H1 (cell line): ENCODE measurements around the gene ERFE. TPM values are rescaled to one million over a fixed set of nuclear protein-coding genes. Genes with fewer than 3 reads are reported as not detected.

ENCODE experiments used
- CTCF ChIA-PET: fragments of 300-600 bp; sonication (Branson Sonifier 250); formaldehyde crosslinking; loops from one replicate; lab custom pipeline; 2021; ENCODE audit not compliant: partially characterized antibody; lab: Charles Lee
- POLR2A ChIA-PET: fragments of 300-600 bp; sonication (Branson Sonifier 250); formaldehyde crosslinking; loops from one replicate; lab custom pipeline; 2021; ENCODE audit warnings: inconsistent platforms; ENCODE audit not compliant: partially characterized antibody; lab: Charles Lee
- DNase-seq, 2 experiments: peaks; one replicate each; pipeline versions ENCODE4 v3.0.0 to v3.0.0-alpha.2; 2010 to 2022; ENCODE audit warnings: low spot score in 2 of 2, low read depth in 1 of 2, mixed read lengths in 1 of 2
- FAIRE-seq: peaks from 2 replicates; lab custom pipeline; 2011; peaks lifted over from hg19 to GRCh38; lab: Jason Lieb, UNC
- H2AFZ ChIP-seq: 2 replicates; pipeline ENCODE4 v1.8.1; 2012; ENCODE audit warnings: low read length, inconsistent platforms
- H2AK5ac ChIP-seq: 2 replicates; pipeline ENCODE4 v1.6.1; 2013; ENCODE audit warnings: low read depth, low read length
- H2BK120ac ChIP-seq: replicated peaks from 2 replicates; pipeline ENCODE3; 2013; ENCODE audit warnings: low read depth, low read length, inconsistent platforms
- H2BK12ac ChIP-seq: 2 replicates; pipeline ENCODE4 v1.6.1; 2013; ENCODE audit warnings: low read depth, low read length
- H2BK15ac ChIP-seq: 2 replicates; pipeline ENCODE4 v1.6.1; 2013; ENCODE audit warnings: low read length
- H2BK20ac ChIP-seq: 2 replicates; pipeline ENCODE4 v1.6.1; 2013; ENCODE audit warnings: low read length
- H2BK5ac ChIP-seq: 2 replicates; pipeline ENCODE4 v1.6.1; 2013; ENCODE audit warnings: low read depth, low read length
- H3K14ac ChIP-seq: 2 replicates; pipeline ENCODE4 v1.6.1; 2013; ENCODE audit warnings: inconsistent platforms; ENCODE audit not compliant: insufficient read length
- H3K18ac ChIP-seq: 2 replicates; pipeline ENCODE4 v1.6.1; 2013; ENCODE audit warnings: low read length; ENCODE audit errors: extremely low read depth
- H3K23ac ChIP-seq: 2 replicates; pipeline ENCODE4 v1.6.1; 2013; ENCODE audit warnings: inconsistent platforms; ENCODE audit not compliant: insufficient read length
- H3K23me2 ChIP-seq: 2 replicates; pipeline ENCODE4 v1.6.1; 2013; ENCODE audit warnings: low read depth, low read length
- H3K27ac ChIP-seq: 2 replicates; pipeline ENCODE4 v1.6.1; 2011; ENCODE audit warnings: low read depth, low read length, inconsistent platforms
- H3K27me3 ChIP-seq, 4 experiments: replicated peaks in 1 of 4; 1 replicate in 1 of 4; 2 replicates in 3 of 4; pipeline versions ENCODE4 v1.6.1 to v1.8.1; 2011 to 2013; ENCODE audit warnings: low read length in 3 of 4, mild to moderate bottlenecking in 3 of 4, inconsistent platforms in 2 of 4, mixed read lengths in 2 of 4, moderate library complexity in 1 of 4; ENCODE audit not compliant: control insufficient read depth in 3 of 4, insufficient read depth in 3 of 4; ENCODE audit errors: extremely low read depth in 1 of 4
- H3K36me3 ChIP-seq, 4 experiments: 2 replicates each; pipeline versions ENCODE4 v1.6.1 to v1.8.1; 2011 to 2013; ENCODE audit warnings: mild to moderate bottlenecking in 4 of 4, low read length in 3 of 4, moderate library complexity in 2 of 4, control low read depth in 1 of 4, inconsistent platforms in 1 of 4; ENCODE audit not compliant: insufficient read depth in 4 of 4, control insufficient read depth in 2 of 4
- H3K4ac ChIP-seq: replicated peaks from 2 replicates; pipeline ENCODE3; 2013; ENCODE audit warnings: low read length, low read depth, mixed read lengths, inconsistent platforms; ENCODE audit not compliant: insufficient read length
- H3K4me1 ChIP-seq, 4 experiments: replicated peaks in 1 of 4; 1 replicate in 1 of 4; 2 replicates in 3 of 4; pipeline versions ENCODE4 v1.6.1 to v1.8.1; 2011 to 2013; ENCODE audit warnings: low read length in 3 of 4, inconsistent platforms in 2 of 4, mixed read lengths in 1 of 4; ENCODE audit not compliant: insufficient read depth in 4 of 4, control insufficient read depth in 3 of 4
- H3K4me2 ChIP-seq, 2 experiments: 2 replicates each; pipeline versions ENCODE4 v1.6.1 to v1.8.1; 2011 to 2013; ENCODE audit warnings: low read depth in 2 of 2, low read length in 2 of 2, control low read depth in 1 of 2, inconsistent platforms in 1 of 2, mild to moderate bottlenecking in 1 of 2; ENCODE audit not compliant: insufficient read depth in 1 of 2
- H3K4me3 ChIP-seq, 4 experiments: fragments of 200-600, 300-600 bp in 1 of 4; sonication (generic), shearing (Covaris generic), sonication (Bioruptor Twin) in 1 of 4; 2 replicates each; pipeline versions ENCODE4 v1.5.1 to v1.8.1; 2011 to 2016; ENCODE audit warnings: low read length in 4 of 4, low read depth in 3 of 4, control low read depth in 2 of 4, inconsistent platforms in 2 of 4, mild to moderate bottlenecking in 2 of 4, mixed read lengths in 1 of 4, moderate library complexity in 1 of 4; ENCODE audit not compliant: insufficient read depth in 2 of 4; ENCODE audit errors: extremely low read depth in 1 of 4
- H3K56ac ChIP-seq: replicated peaks from 2 replicates; pipeline ENCODE3; 2013; ENCODE audit warnings: low read depth, mild to moderate bottlenecking, mixed read lengths, low read length, inconsistent platforms; ENCODE audit not compliant: insufficient read length
- H3K79me1 ChIP-seq: 2 replicates; pipeline ENCODE4 v1.6.1; 2013; ENCODE audit warnings: low read depth, low read length, control low read depth
- H3K79me2 ChIP-seq, 2 experiments: 2 replicates each; pipeline versions ENCODE4 v1.6.1 to v1.8.1; 2012 to 2013; ENCODE audit warnings: low read length in 2 of 2, mild to moderate bottlenecking in 2 of 2, inconsistent platforms in 1 of 2; ENCODE audit not compliant: insufficient read depth in 2 of 2, control insufficient read depth in 1 of 2
- H3K9ac ChIP-seq, 4 experiments: replicated peaks in 1 of 4; 1 replicate in 1 of 4; 2 replicates in 3 of 4; pipeline versions ENCODE4 v1.6.1 to v1.8.1; 2011 to 2013; ENCODE audit warnings: low read depth in 3 of 4, low read length in 3 of 4, control low read depth in 2 of 4, mild to moderate bottlenecking in 2 of 4, moderate library complexity in 2 of 4, inconsistent platforms in 1 of 4; ENCODE audit errors: extremely low read depth in 1 of 4
- H3K9me3 ChIP-seq, 2 experiments: 2 replicates each; pipeline versions ENCODE4 v1.6.1 to v1.8.1; 2012 to 2013; ENCODE audit warnings: mild to moderate bottlenecking in 2 of 2, moderate library complexity in 2 of 2, control low read depth in 1 of 2, inconsistent platforms in 1 of 2, low read depth in 1 of 2, low read length in 1 of 2, mixed read lengths in 1 of 2; ENCODE audit not compliant: insufficient read depth in 2 of 2
- H4K20me1 ChIP-seq, 2 experiments: replicated peaks in 1 of 2; 2 replicates each; pipeline versions ENCODE3 to v1.8.1; 2011 to 2013; ENCODE audit warnings: inconsistent platforms in 2 of 2, low read length in 2 of 2, mild to moderate bottlenecking in 1 of 2; ENCODE audit not compliant: insufficient read depth in 2 of 2, control insufficient read depth in 1 of 2
- H4K5ac ChIP-seq: 2 replicates; pipeline ENCODE4 v1.6.1; 2013; ENCODE audit warnings: low read length, low read depth, mixed read lengths, inconsistent platforms; ENCODE audit not compliant: insufficient read length
- H4K8ac ChIP-seq: 2 replicates; pipeline ENCODE4 v1.8.0; 2013; ENCODE audit warnings: mild to moderate bottlenecking, moderate library complexity, low read length, inconsistent platforms; ENCODE audit not compliant: insufficient read depth; ENCODE audit errors: extremely low read depth
- H4K91ac ChIP-seq: replicated peaks from 2 replicates; pipeline ENCODE3; 2013; ENCODE audit warnings: low read length, mixed read lengths, inconsistent platforms; ENCODE audit not compliant: insufficient read length
- CBX5 ChIP-seq: fragments of 300-800, 300-1000 bp; sonication (generic); IDR thresholded peaks from 2 replicates; pipeline ENCODE4 v1.7.1; 2016; ENCODE audit warnings: antibody characterized with exemption, low read length, low read depth
- RBBP5 ChIP-seq: IDR thresholded peaks from 2 replicates; pipeline ENCODE4 v1.7.1; 2012; ENCODE audit warnings: low read depth, mild to moderate bottlenecking, inconsistent platforms, low read length, moderate library complexity, borderline replicate concordance
- WGBS, 2 experiments: shearing (Covaris generic) in 1 of 2; methylation state at CpG; one replicate each; pipeline versions ENCODE4 v1.1.6 to v1.1.7; 2013 to 2015; ENCODE audit warnings: low lambda C conversion rate in 2 of 2, mixed read lengths in 2 of 2, inconsistent platforms in 1 of 2, low coverage in 1 of 2, missing lambda C conversion rate in 1 of 2; ENCODE audit not compliant: insufficient replicate concordance in 2 of 2, insufficient coverage in 1 of 2, insufficient read length in 1 of 2; ENCODE audit errors: extremely low coverage in 1 of 2, missing lambda C conversion rate in 1 of 2; 5-methylcytosine and 5-hydroxymethylcytosine counted together
- long read RNA-seq, 2 experiments: library from RNA in 1 of 2; library from capped mRNA in 1 of 2; stranded (forward); transcript quantifications; one replicate each; pipeline ENCODE4 v2.0.0, GENCODE V29; 2021; ENCODE audit warnings: inconsistent platforms in 1 of 2
- polyA minus RNA-seq, 3 experiments: library from RNA; depleted of rRNA, polyadenylated mRNA; stranded (reverse); fragments of >200 nt; gene quantifications; 1 replicate in 2 of 3; 2 replicates in 1 of 3; pipeline ENCODE4 v1.2.3, GENCODE V29; 2011
- polyA plus RNA-seq, 7 experiments: library from polyadenylated mRNA; depleted of rRNA in 3 of 7; stranded (reverse) in 5 of 7; unstranded in 2 of 7; fragments of >200 nt in 5 of 7; fragments of 200-250 nt in 2 of 7; gene quantifications; 1 replicate in 5 of 7; 2 replicates in 1 of 7; 4 replicates in 1 of 7; pipeline versions ENCODE4 v1.2.1 to v1.2.3, GENCODE V29; 2011 to 2013; ENCODE audit warnings: missing spikeins in 2 of 7, mixed read lengths in 2 of 7
- total RNA-seq: library from RNA; stranded (reverse); fragmentation: NEBNext Ultra II Directional; extraction: Animal tissue kit (Norgen Biotek cat#: 25700); gene quantifications from 2 replicates; pipeline ENCODE4 v1.2.1, GENCODE V29; 2021

The ERFE gene, protein sequence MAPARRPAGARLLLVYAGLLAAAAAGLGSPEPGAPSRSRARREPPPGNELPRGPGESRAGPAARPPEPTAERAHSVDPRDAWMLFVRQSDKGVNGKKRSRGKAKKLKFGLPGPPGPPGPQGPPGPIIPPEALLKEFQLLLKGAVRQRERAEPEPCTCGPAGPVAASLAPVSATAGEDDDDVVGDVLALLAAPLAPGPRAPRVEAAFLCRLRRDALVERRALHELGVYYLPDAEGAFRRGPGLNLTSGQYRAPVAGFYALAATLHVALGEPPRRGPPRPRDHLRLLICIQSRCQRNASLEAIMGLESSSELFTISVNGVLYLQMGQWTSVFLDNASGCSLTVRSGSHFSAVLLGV
- total RNA-seq (1.8 and 2.5 TPM in 2 replicates), polyA plus RNA-seq (2011; rRNA removed) (3.6 and 5.1 TPM in 2 replicates), polyA minus RNA-seq (2011; rRNA and poly(A)+ RNA removed) (1.1 and 1.3 TPM in 2 replicates)
- polyA plus RNA-seq (2011; cell fraction: cytosol; rRNA removed), result 4.8 TPM
- polyA plus RNA-seq (2011; cell fraction: nucleus; rRNA removed), result 10.3 TPM
- polyA plus RNA-seq (2012, experiment 1 of 2), result 2.8 to 3.5 TPM (median 2.8 TPM) in 4 replicates
- 3.2 TPM for polyA plus RNA-seq (2012, experiment 2 of 2)
- polyA plus RNA-seq (2013, experiment 1 of 2), result 3.1 TPM
- polyA plus RNA-seq (2013, experiment 2 of 2), result 2.8 TPM
- 2.8 TPM for polyA minus RNA-seq (2011; cell fraction: cytosol; rRNA and poly(A)+ RNA removed)
- polyA minus RNA-seq (2011; cell fraction: nucleus; rRNA and poly(A)+ RNA removed), result 1.4 TPM
- long read RNA-seq, experiment 1, partial matches to known transcripts, result 1 of 4 reads
- long read RNA-seq, experiment 1, other reads (novel, unspliced or antisense), result 3 of 4 reads
- long read RNA-seq, experiment 2, result 0 reads

DNA sequence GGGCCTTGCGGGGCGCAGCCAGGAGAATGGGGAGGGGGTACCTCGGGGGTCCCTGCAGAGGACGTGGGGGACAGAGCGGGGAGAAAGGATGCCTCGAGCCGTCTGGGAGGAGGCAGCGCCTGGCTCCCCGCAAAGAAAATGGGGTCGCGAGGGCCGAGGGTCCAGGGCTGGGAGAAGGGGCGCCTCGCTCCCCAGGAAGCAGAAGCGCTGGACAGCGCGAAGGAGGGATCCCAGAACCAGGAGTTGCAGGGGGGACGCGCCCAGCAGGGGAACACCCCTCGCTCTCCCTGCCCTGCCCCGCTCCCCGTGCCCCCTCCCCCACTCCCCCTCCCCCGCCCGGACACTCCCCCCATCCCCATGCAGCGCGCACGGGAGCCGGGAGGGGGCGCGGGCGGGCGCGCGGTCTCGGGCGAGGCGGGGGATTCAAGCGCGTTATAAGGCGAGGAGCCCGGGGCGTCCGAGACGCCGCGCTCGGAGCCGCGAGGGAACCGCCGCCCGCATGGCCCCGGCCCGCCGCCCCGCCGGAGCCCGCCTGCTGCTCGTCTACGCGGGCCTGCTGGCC lies at the start of gene ERFE:
ERFE (plus strand) TSS at position 462 of the 562 bp plus-strand sequence; CDS start at position 500, 38 bp downstream.
- Histone ChIP-seq H3K27ac (no peak within 1 kb of the TSS), H2BK120ac (no peak within 1 kb of the TSS), H3K9me3 (no peaks in the 10 kb centered on the region), H3K36me3 (no peaks in the 10 kb centered on the region; a peak in 1 of 8 replicates), H3K56ac (peak within 1 kb of the TSS; percentile 39), H3K79me1 (no peaks in the 10 kb centered on the region), H2BK20ac (no peak within 1 kb of the TSS), H2BK12ac (no peak within 1 kb of the TSS), H4K8ac (peak within 1 kb of the TSS; percentile 83), H3K4me2 (peak within 1 kb of the TSS; percentile 73 to 81), H3K18ac (peak within 1 kb of the TSS; percentile 78), H3K14ac (no peak within 1 kb of the TSS), H3K4ac (no peak within 1 kb of the TSS), H2BK15ac (0 out of 2 replicates have a peak within 1 kb of the TSS, but pooled peaks have one; percentile 29), H3K27me3 (peaks cover 16 to 55% (median 39%) of the 10 kb centered on the region in 4 experiments), H3K4me3 (peak within 1 kb of the TSS; percentile 52 to 83 (median 59)), H2AK5ac (no peak within 1 kb of the TSS), H3K23ac (no peak within 1 kb of the TSS), H4K20me1 (peaks cover 0 to 4% of the 10 kb centered on the region in 2 experiments), H2BK5ac (peak within 1 kb of the TSS; percentile 5; the same call in 1 of the 2 replicates), H3K4me1 (peaks cover 0 to 21% (median 5%) of the 10 kb centered on the region in 4 experiments; a peak in 5 of 7 replicates), H3K23me2 (peaks cover 11% of the 10 kb centered on the region; the same call in 1 of the 2 replicates), H3K9ac (peak within 1 kb of the TSS in 3 of 4 experiments; percentile 25 to 65 (median 50); a peak in 5 of 7 replicates), H4K5ac (no peak within 1 kb of the TSS), H3K79me2 (no peaks in the 10 kb centered on the region), H4K91ac (peak within 1 kb of the TSS; percentile 25), H2AFZ (peak within 1 kb of the TSS; percentile 84)
- WGBS, 2 experiments, result 5% methylated on average over 14 of the region's 61 CpGs; no CpG with 5 or more reads in 1 of the 2 experiments
- POLR2A ChIA-PET, result no interaction called here
- CTCF ChIA-PET, result interaction anchor here (0.7 to 2.3 kb wide), 4 partner anchors 10 to 68 kb away, joined by 4 to 9 read pairs (median 4); no protein-coding TSS in a partner anchor
- FAIRE-seq, result no peak
- peak in 1 of 2 experiments; percentile 87 for DNase-seq
- no peak for TF ChIP-seq CBX5
- peak; percentile 28; the same call in 1 of the 2 replicates for TF ChIP-seq RBBP5
